GM12864 (cell line): Measurements from ENCODE around the gene SLC45A1.

Experiments
- DNase-seq: peaks from one replicate; pipeline ENCODE4 v3.0.0-alpha.2; 2011; ENCODE audit warnings: low read depth
- H3K4me3 ChIP-seq: 2 replicates; pipeline ENCODE4 v1.5.1; 2011; ENCODE audit warnings: mild to moderate bottlenecking, low read depth, low read length, control low read depth
- CTCF ChIP-seq: IDR thresholded peaks from 2 replicates; pipeline ENCODE4 v1.5.1; 2011; ENCODE audit warnings: low read depth, mild to moderate bottlenecking, moderate library complexity, low read length, control low read depth, inconsistent platforms; ENCODE audit errors: missing control alignments

SLC45A1 gene

GRCh38 chr1:8368956-8369639 lies 51.2 kb downstream of the SLC45A1 start:
- TF ChIP-seq CTCF: no peak
- DNase-seq: no peak
- no peak overlapping the region for H3K4me3 ChIP-seq

GRCh38 chr1:8370046-8370881 lies 52.4 kb downstream of the SLC45A1 start:
- TF ChIP-seq CTCF: no peak
- H3K4me3 ChIP-seq: no peak overlapping the region
- DNase-seq: no peak

- DNase-seq: no peak
- TF ChIP-seq CTCF: no peak
- H3K4me3 ChIP-seq: no peak overlapping the region
These were observed 53.0 kb downstream of the SLC45A1 start for GRCh38 chr1:8370905-8371315.

GRCh38 chr1:8371372-8371991 lies 53.6 kb downstream of the SLC45A1 start:
- no peak for TF ChIP-seq CTCF
- H3K4me3 ChIP-seq: no peak overlapping the region
- DNase-seq: no peak

GRCh38 chr1:8373125-8373524 lies 55.2 kb downstream of the SLC45A1 start:
- TF ChIP-seq CTCF: no peak
- DNase-seq: no peak
- no peak overlapping the region for H3K4me3 ChIP-seq

- no peak for TF ChIP-seq CTCF
- DNase-seq: no peak
- no peak overlapping the region for H3K4me3 ChIP-seq
These were observed 55.8 kb downstream of the SLC45A1 start for GRCh38 chr1:8373581-8374241.
